SH-SY5Y (cell line): ENCODE measurements around the gene MEIS2.

Experiments
- GATA2 ChIP-seq: IDR thresholded peaks from 2 replicates; pipeline ENCODE4 v1.6.1; 2011; ENCODE audit warnings: mild to moderate bottlenecking, low read depth, low read length
- GATA3 ChIP-seq: IDR thresholded peaks from 2 replicates; pipeline ENCODE4 v1.6.1; 2011; ENCODE audit warnings: low read depth, mild to moderate bottlenecking, low read length, moderate library complexity

DNA sequence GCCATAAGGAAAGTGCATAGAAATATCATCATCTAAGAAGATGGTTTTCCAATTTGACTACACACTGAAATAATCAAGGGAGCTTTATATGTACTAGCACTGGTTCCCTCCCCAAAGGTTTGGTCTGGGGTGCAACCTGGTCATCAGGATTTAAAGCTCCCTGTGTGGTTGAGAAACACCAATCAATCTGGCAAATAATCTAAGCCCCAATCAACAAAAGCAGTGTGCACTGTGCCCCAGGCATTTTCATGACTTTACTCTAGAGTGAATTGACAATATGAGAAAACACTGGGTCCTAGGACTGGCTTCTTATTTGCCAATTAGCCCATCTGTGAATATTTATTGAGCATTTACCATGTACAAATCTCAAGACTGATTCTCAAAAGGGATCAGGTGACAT is 255.1 kb downstream of the MEIS2 start:
- TF ChIP-seq GATA2 (no peak; the same call in 1 of the 2 replicates), GATA3 (no peak)
